ENCODE results near the gene CT45A1. TPM values are rescaled to one million over a fixed set of nuclear protein-coding genes. Genes with fewer than 3 reads are reported as not detected.
"Not testable (repeated sequence)": the region's sequence is repeated elsewhere in the genome, so short reads cannot be mapped to it uniquely, and the experiment has no call there.

CT45A1 gene
- total and polyA plus RNA-seq, 7 donors: not detected

DNA sequence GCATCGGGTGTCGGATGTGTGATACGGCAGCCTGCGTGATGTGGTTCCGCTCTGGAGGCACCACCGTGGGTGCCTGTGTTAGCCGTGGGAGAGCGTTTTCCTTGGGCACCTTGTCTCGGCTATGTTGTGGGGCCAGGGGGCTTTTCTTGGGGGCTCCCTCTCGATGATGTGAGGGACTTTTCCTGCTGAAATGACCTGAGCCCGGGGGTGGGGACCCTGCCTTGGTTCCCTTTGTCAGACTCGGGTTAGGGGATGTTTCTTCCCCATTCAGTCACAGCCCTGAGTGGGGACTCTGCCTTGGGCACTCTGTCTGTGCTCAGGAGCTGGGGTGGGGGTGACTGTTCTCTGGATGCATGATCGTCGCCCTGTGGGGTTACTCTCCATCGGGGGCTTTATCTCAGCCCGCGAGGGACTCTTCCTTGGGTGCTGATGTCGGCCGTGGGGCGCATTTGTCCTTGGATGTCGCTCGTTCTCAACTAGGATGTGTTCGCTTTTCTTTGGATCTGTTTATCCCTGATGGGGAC lies 27.8 kb downstream of the CT45A1 start:
- intact Hi-C loops (cut with DNase I): no loop called here
- no peak for DNase-seq
- no peak overlapping the region for H3K4me3 ChIP-seq
- no peak for ATAC-seq
- H3K27me3 ChIP-seq (ENCODE audit: insufficient read depth in 3 of 3, low read length in 2 of 3): no peaks in the 10 kb centered on the region
- TF ChIP-seq, protein P1, sequence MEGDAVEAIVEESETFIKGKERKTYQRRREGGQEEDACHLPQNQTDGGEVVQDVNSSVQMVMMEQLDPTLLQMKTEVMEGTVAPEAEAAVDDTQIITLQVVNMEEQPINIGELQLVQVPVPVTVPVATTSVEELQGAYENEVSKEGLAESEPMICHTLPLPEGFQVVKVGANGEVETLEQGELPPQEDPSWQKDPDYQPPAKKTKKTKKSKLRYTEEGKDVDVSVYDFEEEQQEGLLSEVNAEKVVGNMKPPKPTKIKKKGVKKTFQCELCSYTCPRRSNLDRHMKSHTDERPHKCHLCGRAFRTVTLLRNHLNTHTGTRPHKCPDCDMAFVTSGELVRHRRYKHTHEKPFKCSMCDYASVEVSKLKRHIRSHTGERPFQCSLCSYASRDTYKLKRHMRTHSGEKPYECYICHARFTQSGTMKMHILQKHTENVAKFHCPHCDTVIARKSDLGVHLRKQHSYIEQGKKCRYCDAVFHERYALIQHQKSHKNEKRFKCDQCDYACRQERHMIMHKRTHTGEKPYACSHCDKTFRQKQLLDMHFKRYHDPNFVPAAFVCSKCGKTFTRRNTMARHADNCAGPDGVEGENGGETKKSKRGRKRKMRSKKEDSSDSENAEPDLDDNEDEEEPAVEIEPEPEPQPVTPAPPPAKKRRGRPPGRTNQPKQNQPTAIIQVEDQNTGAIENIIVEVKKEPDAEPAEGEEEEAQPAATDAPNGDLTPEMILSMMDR (IDR thresholded peaks at IDR 0.05): no peak
- WGBS, 3 donors: 85 to 92% (median 88%) methylated on average over 20 to 23 of the region's 23 CpGs
- no peaks in the 10 kb centered on the region for H3K4me1 ChIP-seq
- H3K27ac ChIP-seq: no peak overlapping the region
- H3K36me3 ChIP-seq (ENCODE audit: insufficient read depth in 1 of 2, low read depth in 1 of 2): no peaks in the 10 kb centered on the region
- H3K9me3 ChIP-seq: no peaks in the 10 kb centered on the region

DNA sequence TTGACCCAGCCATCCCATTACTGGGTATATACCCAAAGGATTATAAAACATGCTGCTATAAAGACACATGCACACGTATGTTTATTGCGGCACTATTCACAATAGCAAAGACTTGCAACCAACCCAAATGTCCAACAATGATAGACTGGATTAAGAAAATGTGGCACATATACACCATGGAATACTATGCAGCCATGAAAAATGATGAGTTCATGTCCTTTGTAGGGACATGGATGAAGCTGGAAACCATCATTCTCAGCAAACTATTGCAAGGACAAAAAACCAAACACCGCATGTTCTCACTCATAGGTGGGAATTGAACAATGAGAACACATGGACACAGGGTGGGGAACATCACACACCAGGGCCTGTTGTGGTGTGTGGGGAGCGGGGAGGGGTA lies 31.3 kb downstream of the CT45A1 start:
- H3K9me3 ChIP-seq; H3K27me3 ChIP-seq (ENCODE audit: insufficient read depth in 3 of 3, low read length in 2 of 3); H3K4me3 ChIP-seq; H3K36me3 ChIP-seq (ENCODE audit: insufficient read depth in 1 of 2, low read depth in 1 of 2); DNase-seq; ATAC-seq; H3K4me1 ChIP-seq; intact Hi-C loops (cut with DNase I); H3K27ac ChIP-seq: not testable (repeated sequence)
- 75 to 93% (median 86%) methylated on average over 3 of the region's 4 CpGs for WGBS, 3 donors

DNA sequence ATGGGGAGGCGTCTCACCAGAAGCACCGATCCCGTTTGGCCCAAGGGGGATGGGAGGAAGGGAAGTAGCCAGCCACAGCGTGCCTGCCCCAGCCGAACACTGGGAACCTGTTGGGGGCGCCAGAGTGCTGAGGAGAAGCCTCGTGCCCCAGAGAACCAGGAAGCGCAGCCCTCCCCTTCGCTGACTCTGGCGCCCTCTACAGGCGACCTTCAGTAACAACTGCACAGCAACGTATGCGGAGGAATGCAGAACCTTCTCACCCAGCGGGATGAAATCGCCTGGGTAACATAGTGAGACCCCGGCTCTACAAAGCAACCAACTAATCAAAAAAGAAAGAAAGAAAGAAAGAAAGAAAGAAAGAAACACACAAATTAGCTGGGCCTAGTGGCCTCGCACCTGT lies 54.7 kb downstream of the CT45A1 start, which contains the start of gene CT45A3:
TSS of gene CT45A3 (minus strand) at position 101 of the 400 bp plus-strand sequence. CDS start 3,747 bp downstream, outside the sequence.
- H3K4me3 ChIP-seq; H3K27me3 ChIP-seq (ENCODE audit: insufficient read depth in 3 of 3, low read length in 2 of 3); H3K36me3 ChIP-seq (ENCODE audit: insufficient read depth in 1 of 2, low read depth in 1 of 2); DNase-seq; ATAC-seq; H3K27ac ChIP-seq; intact Hi-C loops (cut with DNase I); H3K4me1 ChIP-seq; H3K9me3 ChIP-seq: not testable (repeated sequence)
- WGBS, 3 donors: no CpG with 5 or more reads among the region's 17 CpGs

Other genes with a start within 250 kb of the CT45A1 start
- gene INTS6L, start 193.0 kb upstream of the CT45A1 start, total RNA-seq: 1 to 10 TPM in 1 of 4 donors, under 1 TPM in 3; 0.38 to 1.2 (median 0.86) TPM
- gene INTS6L, start 193.0 kb upstream of the CT45A1 start, polyA plus RNA-seq: 1 to 10 TPM in 1 of 3 donors, under 1 TPM in 2; 0.47 to 1.1 (median 0.77) TPM
- gene CT45A3, start 54.6 kb downstream of the CT45A1 start, total RNA-seq: not detected
- not detected for gene CT45A3, start 54.6 kb downstream of the CT45A1 start, polyA plus RNA-seq
- not detected for gene CT45A5, start 71.9 kb downstream of the CT45A1 start, total RNA-seq
- not detected for gene CT45A5, start 71.9 kb downstream of the CT45A1 start, polyA plus RNA-seq
- not detected for gene CT45A6, start 89.1 kb downstream of the CT45A1 start, total RNA-seq
- gene CT45A6, start 89.1 kb downstream of the CT45A1 start, polyA plus RNA-seq: not detected
- gene CT45A2, start 106.4 kb downstream of the CT45A1 start, total RNA-seq: not detected
- gene CT45A2, start 106.4 kb downstream of the CT45A1 start, polyA plus RNA-seq: not detected
- not detected for gene CT45A7, start 123.6 kb downstream of the CT45A1 start, total RNA-seq
- gene CT45A7, start 123.6 kb downstream of the CT45A1 start, polyA plus RNA-seq: not detected
- gene CT45A8, start 140.9 kb downstream of the CT45A1 start, total RNA-seq: not detected
- not detected for gene CT45A8, start 140.9 kb downstream of the CT45A1 start, polyA plus RNA-seq
- gene CT45A9, start 158.2 kb downstream of the CT45A1 start, total RNA-seq: not detected
- gene CT45A9, start 158.2 kb downstream of the CT45A1 start, polyA plus RNA-seq: not detected
- gene CT45A10, start 179.8 kb downstream of the CT45A1 start, total RNA-seq: not detected
- not detected for gene CT45A10, start 179.8 kb downstream of the CT45A1 start, polyA plus RNA-seq
- not detected for gene SAGE1, start 180.1 kb downstream of the CT45A1 start, total RNA-seq
- not detected for gene SAGE1, start 180.1 kb downstream of the CT45A1 start, polyA plus RNA-seq

Measured in psoas muscle (tissue), 8 donors.